HG03108 (cell line): ENCODE results near the gene CABCOCO1.

ENCODE experiments used
- ATAC-seq: cut with Tn5 transposase; IDR thresholded peaks from one replicate; pipeline ENCODE4 v1.9.1; 2021; ENCODE audit warnings: moderate library complexity; ENCODE audit not compliant: unreplicated experiment

The CABCOCO1 gene

DNA sequence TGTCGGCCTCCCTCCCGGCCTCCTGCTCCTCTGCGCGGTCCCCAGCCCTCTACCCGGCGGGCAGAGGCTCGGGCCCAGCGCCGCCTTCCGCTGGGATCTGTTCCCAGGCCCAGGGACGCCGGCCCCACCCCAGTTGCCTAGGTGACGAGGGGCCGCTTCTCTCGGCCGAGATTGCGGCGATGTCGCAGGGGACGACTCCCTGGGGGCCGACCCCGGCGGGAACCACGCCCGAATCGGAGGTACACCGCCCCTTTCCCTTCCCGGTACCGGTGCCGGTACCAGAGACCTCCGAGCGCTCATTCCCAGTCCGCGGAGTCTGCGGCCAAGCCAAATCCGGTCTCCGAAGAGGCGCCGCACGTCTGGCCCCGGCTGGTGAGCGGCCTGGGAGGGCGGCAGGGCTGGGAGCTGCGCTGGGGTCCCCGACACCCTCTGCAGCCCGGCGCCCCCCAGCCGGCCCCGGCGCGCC, at the start of gene CABCOCO1:
Gene CABCOCO1, plus strand, starts transcription at position 136 of the 466 bp plus-strand sequence. Its CDS starts 44 bp downstream, at position 180.
- no peak for ATAC-seq

GRCh38 chr10:61613665-61614064, 49.1 kb upstream of the CABCOCO1 start:
- no peak for ATAC-seq

- no peak for ATAC-seq
Measured at GRCh38 chr10:61616611-61617010, 46.1 kb upstream of the CABCOCO1 start.

- ATAC-seq, result no peak
Measured at GRCh38 chr10:61617180-61617579, 45.5 kb upstream of the CABCOCO1 start.

- no peak for ATAC-seq
Measured at GRCh38 chr10:61617586-61617985, 45.1 kb upstream of the CABCOCO1 start.

- ATAC-seq, result no peak
Measured at GRCh38 chr10:61618388-61618961, 44.3 kb upstream of the CABCOCO1 start.

DNA sequence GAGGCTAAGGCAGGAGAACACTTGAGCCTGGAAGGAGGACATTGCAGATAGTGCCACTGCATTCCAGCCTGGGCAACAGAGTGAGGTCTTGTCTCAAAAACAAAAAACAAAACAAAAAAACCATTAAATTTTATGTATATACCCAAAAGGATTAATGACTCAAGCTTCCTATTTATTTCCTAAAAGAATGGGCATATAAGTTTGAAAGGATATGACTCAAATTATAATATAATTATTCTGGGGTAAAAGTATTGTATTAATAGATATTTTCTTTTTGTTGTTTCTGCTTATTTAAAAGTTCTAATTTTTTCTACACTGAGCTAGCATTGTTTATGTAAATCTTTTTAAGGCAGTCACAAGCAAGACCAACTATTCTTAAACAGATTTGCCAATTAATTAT, 42.2 kb upstream of the CABCOCO1 start:
- no peak for ATAC-seq

DNA sequence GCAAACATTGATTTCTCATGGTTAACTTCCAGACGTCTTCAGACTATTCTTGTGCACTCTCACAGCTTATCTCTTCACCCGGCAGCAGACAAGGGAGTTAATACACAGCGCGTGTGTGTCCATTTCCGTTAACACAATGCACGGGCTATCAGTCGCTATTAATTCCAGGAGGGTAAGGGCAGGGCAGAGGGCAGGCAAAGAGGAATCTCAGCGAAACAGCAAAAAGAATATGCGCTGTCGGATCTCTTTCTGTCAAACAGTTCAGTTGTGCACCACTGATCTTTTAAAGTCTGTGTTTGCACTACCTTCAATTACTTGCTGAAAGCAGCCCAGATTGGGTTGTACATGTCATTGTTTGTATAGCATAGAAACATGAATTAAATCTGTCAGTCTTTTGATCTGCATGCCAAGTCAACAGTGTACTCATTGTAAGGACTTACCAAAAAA, 41.1 kb upstream of the CABCOCO1 start:
- no peak for ATAC-seq

DNA sequence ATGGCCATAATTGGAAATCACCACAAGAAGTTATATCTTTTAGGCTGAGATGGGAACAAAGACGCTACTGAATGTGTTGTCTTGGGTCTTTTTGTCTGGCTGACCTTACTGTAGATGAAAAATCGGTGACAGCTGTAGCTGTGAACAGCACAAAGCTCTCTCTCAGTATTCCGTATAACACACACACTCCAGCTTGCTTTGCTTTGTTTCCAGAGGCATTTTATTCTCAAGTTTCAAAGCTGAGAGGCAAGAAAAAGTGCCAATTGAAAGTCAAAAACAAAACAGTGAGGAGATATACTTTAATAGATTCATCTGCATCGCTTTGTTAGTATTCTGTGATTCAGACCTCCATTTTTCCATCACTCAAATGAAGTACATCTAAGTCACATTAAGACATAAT, 39.6 kb upstream of the CABCOCO1 start:
- ATAC-seq, result no peak

- ATAC-seq, result no peak
Measured at GRCh38 chr10:61626209-61626608, 36.5 kb upstream of the CABCOCO1 start.

DNA sequence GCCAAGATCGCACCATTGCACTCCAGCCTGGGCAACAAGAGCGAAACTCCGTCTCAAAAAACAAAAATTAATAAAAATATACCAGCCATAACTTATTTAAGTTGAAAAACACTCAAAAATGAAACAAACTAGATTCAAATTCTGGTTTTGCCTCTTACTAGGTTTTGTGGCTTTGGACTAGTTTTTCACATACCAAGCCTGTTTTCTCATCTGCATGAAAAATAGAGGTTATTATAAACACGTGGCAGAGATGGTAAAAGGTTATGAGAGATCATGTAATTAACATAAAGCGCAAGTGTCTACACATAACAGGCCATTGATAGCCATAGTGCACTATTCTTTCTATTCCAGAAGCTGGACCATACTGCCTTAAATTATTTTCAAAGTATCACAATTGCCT, 35.5 kb upstream of the CABCOCO1 start:
- no peak for ATAC-seq

GRCh38 chr10:61628151-61628874, 34.4 kb upstream of the CABCOCO1 start:
- ATAC-seq, result no peak

DNA sequence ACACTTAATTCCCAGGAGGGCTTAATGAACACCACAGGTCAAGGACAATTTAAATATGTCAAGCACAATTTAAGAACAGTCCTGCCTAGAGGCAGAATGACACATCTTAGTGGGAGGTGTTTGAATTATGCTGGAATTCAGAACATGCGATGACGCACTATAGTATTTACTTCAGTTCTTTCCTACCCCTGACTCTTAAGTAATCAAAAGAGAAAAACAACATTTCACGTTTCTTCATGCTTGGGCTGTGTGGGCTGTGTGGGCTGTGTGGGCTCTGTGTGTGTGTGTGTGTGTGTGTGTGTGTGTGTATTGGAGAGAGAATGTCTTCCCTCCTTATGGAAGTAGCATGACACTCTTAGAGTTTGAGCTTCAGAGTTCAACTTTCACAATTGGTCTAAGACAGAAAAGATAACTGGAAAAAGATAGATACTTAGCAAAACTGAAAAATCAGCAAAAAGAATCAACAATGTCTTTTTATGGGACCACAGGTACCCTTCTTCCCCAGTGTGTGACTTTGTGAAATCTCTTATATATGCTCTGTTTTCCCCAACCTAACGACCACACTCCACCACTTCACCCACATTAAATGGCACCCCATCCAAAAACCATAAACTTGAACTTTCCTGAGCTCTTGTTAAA, 33.7 kb upstream of the CABCOCO1 start:
- no peak for ATAC-seq

GRCh38 chr10:61629576-61629975, 33.2 kb upstream of the CABCOCO1 start:
- ATAC-seq, result no peak

DNA sequence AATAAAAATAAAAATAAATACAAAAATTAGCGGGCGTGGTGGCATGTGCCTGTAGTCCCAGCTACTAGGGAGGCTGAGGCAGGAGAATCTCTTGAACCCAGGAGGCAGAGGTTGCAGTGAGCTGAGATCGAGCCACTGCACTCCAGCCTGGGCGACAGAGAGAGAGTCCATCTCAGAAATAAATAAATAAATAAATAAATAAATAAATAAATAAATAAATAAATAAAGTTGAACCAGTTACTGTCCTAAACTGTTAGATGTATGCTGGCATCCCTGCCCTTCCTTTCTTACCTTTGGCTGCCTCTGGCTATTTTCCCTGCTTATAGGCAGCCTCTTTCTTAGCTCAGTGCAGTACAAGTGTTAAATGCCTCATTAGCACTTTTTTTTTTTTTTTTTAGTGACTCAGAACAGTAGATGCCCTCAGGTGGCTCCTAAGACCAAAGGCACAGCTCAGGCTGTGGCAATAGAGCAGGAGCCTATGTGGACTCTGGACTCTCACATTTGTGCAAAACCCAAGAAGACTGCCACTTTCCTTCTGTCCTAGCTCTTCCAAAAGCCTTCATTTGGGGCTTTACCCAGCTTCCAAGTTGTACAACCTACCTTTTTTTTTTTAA, 30.6 kb upstream of the CABCOCO1 start:
- no peak for ATAC-seq

GRCh38 chr10:61633665-61634064, 29.1 kb upstream of the CABCOCO1 start:
- no peak for ATAC-seq

- no peak for ATAC-seq
Measured at GRCh38 chr10:61634746-61635145, 28.0 kb upstream of the CABCOCO1 start.

GRCh38 chr10:61635471-61635870, 27.3 kb upstream of the CABCOCO1 start:
- no peak for ATAC-seq

DNA sequence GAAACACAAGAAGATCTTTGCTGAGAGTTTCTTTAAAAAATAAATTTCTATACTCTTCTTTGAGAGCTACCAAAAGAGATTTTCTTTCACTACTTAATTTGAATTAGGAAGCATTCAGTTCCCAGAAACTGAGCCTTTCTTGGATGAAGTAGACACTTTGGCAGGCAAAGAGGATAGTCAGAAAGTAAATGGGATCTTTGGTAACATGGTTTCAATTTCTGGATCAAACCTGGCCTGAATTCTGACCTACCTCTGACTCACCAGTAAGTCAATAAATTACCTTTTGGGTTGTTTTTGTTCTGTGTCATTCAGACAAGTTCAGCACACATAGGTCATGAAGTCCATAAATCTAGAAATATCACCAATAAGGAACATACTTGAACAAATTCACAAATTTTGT, 26.8 kb upstream of the CABCOCO1 start:
- no peak for ATAC-seq

GRCh38 chr10:61639952-61640351, 22.8 kb upstream of the CABCOCO1 start:
- no peak for ATAC-seq

DNA sequence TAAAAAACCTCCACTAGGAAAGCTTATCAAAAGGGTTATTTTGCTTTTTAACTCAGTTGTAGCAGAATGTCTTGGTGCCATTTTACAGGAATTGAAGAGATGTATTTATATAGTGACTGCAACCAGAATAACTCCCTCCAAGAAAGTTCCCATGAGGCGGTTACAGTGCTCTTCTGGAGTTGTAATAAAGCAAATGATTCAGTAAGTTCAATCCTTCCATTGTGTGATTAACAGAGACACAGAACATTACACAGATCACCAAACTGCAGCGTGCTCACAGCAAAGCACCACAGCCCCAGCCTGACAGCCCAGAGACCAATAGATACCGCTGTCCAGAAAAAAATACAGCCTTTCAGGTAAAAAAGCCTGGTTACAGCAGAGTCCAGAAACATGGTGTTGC, 21.9 kb upstream of the CABCOCO1 start:
- ATAC-seq, result no peak

- ATAC-seq, result no peak
Measured at GRCh38 chr10:61642150-61642571, 20.6 kb upstream of the CABCOCO1 start.
